HUES48 (cell line): ENCODE data around the gene VRK1.
"Not testable (repeated sequence)": the region's sequence is repeated elsewhere in the genome, so short reads cannot be mapped to it uniquely, and the experiment has no call there.

Experiments
- H3K27ac ChIP-seq: one replicate; pipeline ENCODE4 v1.7.0; 2013; ENCODE audit warnings: low read depth, low read length, inconsistent platforms
- H3K27me3 ChIP-seq: 2 replicates; pipeline ENCODE4 v1.6.1; 2013; ENCODE audit warnings: mild to moderate bottlenecking, low read length; ENCODE audit not compliant: control insufficient read depth, insufficient read depth
- H3K36me3 ChIP-seq: 2 replicates; pipeline ENCODE4 v1.6.1; 2013; ENCODE audit warnings: low read length; ENCODE audit not compliant: control insufficient read depth, insufficient read depth
- H3K4me1 ChIP-seq: 2 replicates; pipeline ENCODE4 v1.6.1; 2013; ENCODE audit warnings: mild to moderate bottlenecking, low read length; ENCODE audit not compliant: control insufficient read depth, insufficient read depth
- H3K4me3 ChIP-seq: 2 replicates; pipeline ENCODE4 v1.5.1; 2013; ENCODE audit warnings: mild to moderate bottlenecking, low read depth, low read length
- H3K9ac ChIP-seq: 2 replicates; pipeline ENCODE4 v1.6.1; 2013; ENCODE audit warnings: mild to moderate bottlenecking, low read depth, low read length, moderate library complexity
- H3K9me3 ChIP-seq: 2 replicates; pipeline ENCODE4 v1.6.1; 2013; ENCODE audit warnings: low read length; ENCODE audit not compliant: control insufficient read depth, insufficient read depth

VRK1 gene

GRCh38 chr14:96876747-96877146, 79.6 kb downstream of the VRK1 start:
- no peaks in the 10 kb centered on the region for H3K27me3 ChIP-seq
- H3K4me1 ChIP-seq = no peaks in the 10 kb centered on the region
- no peak overlapping the region for H3K4me3 ChIP-seq
- H3K9me3 ChIP-seq = no peaks in the 10 kb centered on the region
- no peak overlapping the region for H3K27ac ChIP-seq
- peaks cover 34% of the 10 kb centered on the region for H3K36me3 ChIP-seq
- no peak overlapping the region for H3K9ac ChIP-seq

- H3K36me3 ChIP-seq = peaks cover 27% of the 10 kb centered on the region
- no peak overlapping the region for H3K4me3 ChIP-seq
- no peaks in the 10 kb centered on the region for H3K9me3 ChIP-seq
- H3K4me1 ChIP-seq = no peaks in the 10 kb centered on the region
- H3K9ac ChIP-seq = no peak overlapping the region
- H3K27ac ChIP-seq = no peak overlapping the region
- H3K27me3 ChIP-seq = no peaks in the 10 kb centered on the region
These were observed 84.5 kb downstream of the VRK1 start for GRCh38 chr14:96881713-96882112.

GRCh38 chr14:96883974-96884373, 86.8 kb downstream of the VRK1 start:
- not testable (repeated sequence) for H3K9ac ChIP-seq, H3K9me3 ChIP-seq, H3K27ac ChIP-seq, H3K27me3 ChIP-seq, H3K4me3 ChIP-seq
- Histone ChIP-seq H3K4me1 (peaks cover 11% of the 10 kb centered on the region), H3K36me3 (peaks cover 19% of the 10 kb centered on the region)

- no peak overlapping the region for H3K9ac ChIP-seq
These were observed 91.0 kb downstream of the VRK1 start for GRCh38 chr14:96888158-96888557.

GRCh38 chr14:96888593-96888992, 91.4 kb downstream of the VRK1 start:
- Histone ChIP-seq H3K27ac (no peak overlapping the region), H3K36me3 (no peaks in the 10 kb centered on the region), H3K4me3 (no peak overlapping the region), H3K9me3 (no peaks in the 10 kb centered on the region), H3K27me3 (no peaks in the 10 kb centered on the region), H3K4me1 (peaks cover 17% of the 10 kb centered on the region), H3K9ac (no peak overlapping the region)

More at GRCh38 chr14:96888158-96888557, 91.0 kb downstream of the VRK1 start:
- H3K9me3 ChIP-seq = no peaks in the 10 kb centered on the region
- H3K27me3 ChIP-seq = no peaks in the 10 kb centered on the region
- H3K36me3 ChIP-seq = no peaks in the 10 kb centered on the region
- H3K4me1 ChIP-seq = peaks cover 17% of the 10 kb centered on the region
- H3K27ac ChIP-seq = no peak overlapping the region
- no peak overlapping the region for H3K4me3 ChIP-seq

GRCh38 chr14:96889091-96889490, 91.9 kb downstream of the VRK1 start:
- Histone ChIP-seq H3K9ac (no peak overlapping the region), H3K36me3 (no peaks in the 10 kb centered on the region), H3K27me3 (no peaks in the 10 kb centered on the region), H3K9me3 (no peaks in the 10 kb centered on the region), H3K27ac (no peak overlapping the region), H3K4me3 (no peak overlapping the region), H3K4me1 (peaks cover 17% of the 10 kb centered on the region)

- H3K36me3 ChIP-seq = no peaks in the 10 kb centered on the region
- no peak overlapping the region for H3K9ac ChIP-seq
- H3K27me3 ChIP-seq = no peaks in the 10 kb centered on the region
- H3K4me3 ChIP-seq = no peak overlapping the region
- no peaks in the 10 kb centered on the region for H3K9me3 ChIP-seq
- H3K27ac ChIP-seq = no peak overlapping the region
- H3K4me1 ChIP-seq = peaks cover 5% of the 10 kb centered on the region; the same call in 1 of the 2 replicates
These were observed 96.9 kb downstream of the VRK1 start for GRCh38 chr14:96893966-96894622.

- H3K9me3 ChIP-seq = no peaks in the 10 kb centered on the region
- H3K27me3 ChIP-seq = no peaks in the 10 kb centered on the region
- no peaks in the 10 kb centered on the region for H3K4me1 ChIP-seq
- H3K4me3 ChIP-seq = no peak overlapping the region
- H3K36me3 ChIP-seq = no peaks in the 10 kb centered on the region
- no peak overlapping the region for H3K9ac ChIP-seq
- H3K27ac ChIP-seq = no peak overlapping the region
These were observed 97.8 kb downstream of the VRK1 start for GRCh38 chr14:96894966-96895365.

GRCh38 chr14:96895658-96896271, 98.6 kb downstream of the VRK1 start:
- no peaks in the 10 kb centered on the region for H3K36me3 ChIP-seq
- H3K4me3 ChIP-seq = no peak overlapping the region
- no peak overlapping the region for H3K9ac ChIP-seq
- H3K9me3 ChIP-seq = no peaks in the 10 kb centered on the region
- no peaks in the 10 kb centered on the region for H3K27me3 ChIP-seq
- H3K4me1 ChIP-seq = no peaks in the 10 kb centered on the region
- no peak overlapping the region for H3K27ac ChIP-seq

GRCh38 chr14:96897184-96897583, 100.0 kb downstream of the VRK1 start:
- H3K4me1 ChIP-seq = no peaks in the 10 kb centered on the region
- H3K27ac ChIP-seq = no peak overlapping the region
- no peak overlapping the region for H3K4me3 ChIP-seq
- H3K27me3 ChIP-seq = no peaks in the 10 kb centered on the region
- no peaks in the 10 kb centered on the region for H3K36me3 ChIP-seq
- no peaks in the 10 kb centered on the region for H3K9me3 ChIP-seq
- H3K9ac ChIP-seq = no peak overlapping the region

GRCh38 chr14:96901227-96901626, 104.0 kb downstream of the VRK1 start:
- Histone ChIP-seq H3K4me1 (peaks cover 6% of the 10 kb centered on the region), H3K9me3 (no peaks in the 10 kb centered on the region), H3K27me3 (no peaks in the 10 kb centered on the region), H3K9ac (no peak overlapping the region), H3K4me3 (no peak overlapping the region), H3K27ac (no peak overlapping the region), H3K36me3 (no peaks in the 10 kb centered on the region)
